ENCODE data around the gene ZDHHC13.

ZDHHC13 gene

GRCh38 chr11:19089421-19089820 lies 27.5 kb upstream of the ZDHHC13 start:
- TF ChIP-seq CTCF (IDR thresholded peaks at IDR 0.05; ENCODE audit: extremely low read depth, missing control alignments) = no peak
- DNase-seq (ENCODE audit: low spot score) = no peak

- no peak for TF ChIP-seq CTCF (IDR thresholded peaks at IDR 0.05; ENCODE audit: extremely low read depth, missing control alignments)
These were observed 25.6 kb upstream of the ZDHHC13 start for GRCh38 chr11:19091366-19091765.

GRCh38 chr11:19092342-19092741 lies 24.6 kb upstream of the ZDHHC13 start:
- no peak for DNase-seq (ENCODE audit: low spot score)
- no peak for TF ChIP-seq CTCF (IDR thresholded peaks at IDR 0.05; ENCODE audit: extremely low read depth, missing control alignments)

More at GRCh38 chr11:19091366-19091765, 25.6 kb upstream of the ZDHHC13 start:
- no peak for DNase-seq (ENCODE audit: low spot score)

GRCh38 chr11:19092850-19093249 lies 24.1 kb upstream of the ZDHHC13 start:
- no peak for TF ChIP-seq CTCF (IDR thresholded peaks at IDR 0.05; ENCODE audit: extremely low read depth, missing control alignments)
- no peak for DNase-seq (ENCODE audit: low spot score)

- TF ChIP-seq CTCF (IDR thresholded peaks at IDR 0.05; ENCODE audit: extremely low read depth, missing control alignments) = no peak
- DNase-seq (ENCODE audit: low spot score) = no peak
These were observed 23.0 kb upstream of the ZDHHC13 start for GRCh38 chr11:19093976-19094375.

- DNase-seq (ENCODE audit: low spot score) = no peak
- TF ChIP-seq CTCF (IDR thresholded peaks at IDR 0.05; ENCODE audit: extremely low read depth, missing control alignments) = no peak
These were observed 22.1 kb upstream of the ZDHHC13 start for GRCh38 chr11:19094859-19095258.

- no peak for DNase-seq (ENCODE audit: low spot score)
- no peak for TF ChIP-seq CTCF (IDR thresholded peaks at IDR 0.05; ENCODE audit: extremely low read depth, missing control alignments)
These were observed 17.9 kb upstream of the ZDHHC13 start for GRCh38 chr11:19099093-19099492.

Data from GM20000 (cell line).